H9 (cell line): ENCODE data around the gene MRPL34. TPM values are rescaled to one million over a fixed set of nuclear protein-coding genes. Genes with fewer than 3 reads are reported as not detected.

ENCODE experiments used
- DNase-seq: peaks from one replicate; pipeline ENCODE4 v3.0.0-alpha.2; 2017
- H2AFZ ChIP-seq: one replicate; pipeline ENCODE4 v1.6.1; 2013; ENCODE audit warnings: mild to moderate bottlenecking, low read length, control low read depth, moderate library complexity
- H2AK5ac ChIP-seq: 2 replicates; pipeline ENCODE4 v1.6.1; 2013; ENCODE audit warnings: low read length, control low read depth, mixed read lengths; ENCODE audit not compliant: insufficient read length
- H2BK120ac ChIP-seq: one replicate; pipeline ENCODE4 v1.6.1; 2013; ENCODE audit warnings: low read depth, mild to moderate bottlenecking, low read length, control low read depth, inconsistent platforms; ENCODE audit not compliant: poor library complexity, severe bottlenecking
- H2BK12ac ChIP-seq: 2 replicates; pipeline ENCODE4 v1.6.1; 2013; ENCODE audit warnings: low read length, control low read depth, mixed read lengths, low read depth; ENCODE audit not compliant: insufficient read length
- H2BK15ac ChIP-seq: 2 replicates; pipeline ENCODE4 v1.6.1; 2013; ENCODE audit warnings: low read depth, low read length, control low read depth
- H2BK20ac ChIP-seq: one replicate; pipeline ENCODE4 v1.6.1; 2013; ENCODE audit warnings: low read depth, mild to moderate bottlenecking, low read length, control low read depth, inconsistent platforms; ENCODE audit not compliant: poor library complexity, severe bottlenecking
- H2BK5ac ChIP-seq: 2 replicates; pipeline ENCODE4 v1.6.1; 2013; ENCODE audit warnings: low read length, control low read depth, mixed read lengths; ENCODE audit not compliant: insufficient read length
- H3K14ac ChIP-seq: 2 replicates; pipeline ENCODE4 v1.6.1; 2013; ENCODE audit warnings: low read length, control low read depth; ENCODE audit not compliant: insufficient read depth
- H3K18ac ChIP-seq: 2 replicates; pipeline ENCODE4 v1.6.1; 2013; ENCODE audit warnings: low read depth, mild to moderate bottlenecking, mixed read lengths, low read length, control low read depth; ENCODE audit not compliant: insufficient read length
- H3K23ac ChIP-seq: 2 replicates; pipeline ENCODE4 v1.6.1; 2013; ENCODE audit warnings: low read length, control low read depth, mixed read lengths, low read depth; ENCODE audit not compliant: insufficient read length
- H3K23me2 ChIP-seq: 2 replicates; pipeline ENCODE4 v1.6.1; 2013; ENCODE audit warnings: low read depth, mild to moderate bottlenecking, mixed read lengths, low read length, control low read depth; ENCODE audit not compliant: insufficient read length, poor library complexity, severe bottlenecking
- H3K27ac ChIP-seq: 2 replicates; pipeline ENCODE4 v1.5.1; 2013; ENCODE audit warnings: low read length, control low read depth, mixed read lengths, low read depth; ENCODE audit not compliant: insufficient read length
- H3K27me3 ChIP-seq: 2 replicates; pipeline ENCODE4 v1.6.1; 2013; ENCODE audit warnings: low read length, control low read depth, inconsistent platforms; ENCODE audit not compliant: insufficient read depth
- H3K4ac ChIP-seq: 2 replicates; pipeline ENCODE4 v1.6.1; 2013; ENCODE audit warnings: low read depth, mild to moderate bottlenecking, control low read depth, inconsistent platforms, low read length, moderate library complexity
- H3K4me1 ChIP-seq: 2 replicates; pipeline ENCODE4 v1.6.1; 2013; ENCODE audit warnings: low read length, control low read depth, inconsistent platforms; ENCODE audit not compliant: insufficient read depth
- H3K4me2 ChIP-seq: 2 replicates; pipeline ENCODE4 v1.6.1; 2013; ENCODE audit warnings: low read length, control low read depth, mixed read lengths; ENCODE audit not compliant: insufficient read length, insufficient read depth
- H3K56ac ChIP-seq: 2 replicates; pipeline ENCODE4 v1.6.1; 2013; ENCODE audit warnings: low read depth, mild to moderate bottlenecking, mixed read lengths, low read length, control low read depth; ENCODE audit not compliant: insufficient read length
- H3K79me1 ChIP-seq: 2 replicates; pipeline ENCODE4 v1.6.1; 2013; ENCODE audit warnings: low read depth, mild to moderate bottlenecking, moderate library complexity, low read length, control low read depth, inconsistent platforms; ENCODE audit not compliant: insufficient read depth, poor library complexity, severe bottlenecking
- H3K79me2 ChIP-seq: 2 replicates; pipeline ENCODE4 v1.6.1; 2013; ENCODE audit warnings: low read length, control low read depth, inconsistent platforms; ENCODE audit not compliant: insufficient read depth
- H3K9ac ChIP-seq: 2 replicates; pipeline ENCODE4 v1.6.1; 2013; ENCODE audit warnings: low read length, control low read depth, mixed read lengths; ENCODE audit not compliant: insufficient read length; ENCODE audit errors: extremely low read depth
- H3K9me3 ChIP-seq: one replicate; pipeline ENCODE4 v1.6.1; 2013; ENCODE audit warnings: low read depth, low read length, inconsistent platforms; ENCODE audit not compliant: control insufficient read depth
- H3T11ph ChIP-seq: one replicate; pipeline ENCODE4 v1.6.1; 2013; ENCODE audit warnings: mild to moderate bottlenecking, low read length, control low read depth, inconsistent platforms
- H4K20me1 ChIP-seq: one replicate; pipeline ENCODE4 v1.6.1; 2013; ENCODE audit not compliant: control insufficient read depth, insufficient read length, insufficient read depth
- H4K5ac ChIP-seq: 2 replicates; pipeline ENCODE4 v1.6.1; 2013; ENCODE audit warnings: low read depth, mild to moderate bottlenecking, mixed read lengths, low read length, control low read depth; ENCODE audit not compliant: insufficient read length
- H4K8ac ChIP-seq: replicated peaks from 2 replicates; pipeline ENCODE4 v1.6.1; 2013; ENCODE audit warnings: low read length, control low read depth, mixed read lengths, low read depth; ENCODE audit not compliant: insufficient read length
- H4K91ac ChIP-seq: 2 replicates; pipeline ENCODE4 v1.6.1; 2013; ENCODE audit warnings: low read depth, mild to moderate bottlenecking, moderate library complexity, mixed read lengths, low read length, control low read depth; ENCODE audit not compliant: insufficient read length
- H3K27ac Mint-ChIP-seq, 3 experiments: 2 replicates in 2 of 3; 3 replicates in 1 of 3; pipeline ENCODE4 v1.8.0; 2020 to 2021; ENCODE audit warnings: mixed read lengths in 3 of 3, mild to moderate bottlenecking in 1 of 3, moderate library complexity in 1 of 3
- H3K27me3 Mint-ChIP-seq: 2 replicates; pipeline ENCODE4 v1.8.0; 2021; ENCODE audit warnings: low read depth, mild to moderate bottlenecking, moderate library complexity, mixed read lengths
- H3K36me3 Mint-ChIP-seq, 3 experiments: 2 replicates in 2 of 3; 3 replicates in 1 of 3; pipeline ENCODE4 v1.8.0; 2020 to 2021; ENCODE audit warnings: low read depth in 3 of 3, mixed read lengths in 3 of 3; ENCODE audit not compliant: insufficient read depth in 1 of 3
- H3K4me1 Mint-ChIP-seq, 2 experiments: 2 replicates each; pipeline ENCODE4 v1.8.0; 2020; ENCODE audit warnings: mixed read lengths in 2 of 2
- H3K4me3 Mint-ChIP-seq, 2 experiments: 2 replicates in 1 of 2; 3 replicates in 1 of 2; pipeline ENCODE4 v1.8.0; 2020 to 2021; ENCODE audit warnings: mild to moderate bottlenecking in 2 of 2, mixed read lengths in 2 of 2, moderate library complexity in 1 of 2
- H3K9me3 Mint-ChIP-seq, 2 experiments: 2 replicates in 1 of 2; 3 replicates in 1 of 2; pipeline ENCODE4 v1.8.0; 2020; ENCODE audit warnings: mild to moderate bottlenecking in 2 of 2, mixed read lengths in 2 of 2, moderate library complexity in 1 of 2
- WGBS: extraction: QIAGEN DNeasy Blood & Tissue Kit; methylation state at CpG from one replicate; pipeline ENCODE4 v1.1.7; 2013; ENCODE audit warnings: missing lambda C conversion rate, low lambda C conversion rate, mixed read lengths; ENCODE audit not compliant: insufficient read length; ENCODE audit errors: extremely low coverage; 5-methylcytosine and 5-hydroxymethylcytosine counted together
- total RNA-seq: library from RNA; stranded (reverse); gene quantifications from 2 replicates; pipeline ENCODE4 v1.2.1, GENCODE V29; 2021
- TF ChIP-seq, protein P1 (sequence below): fragments of 200-600 bp; sonication (generic); conservative IDR thresholded peaks from 3 replicates; pipeline ENCODE4 v1.8.0; 2021; ENCODE audit warnings: antibody characterized with exemption, mild to moderate bottlenecking

Gene MRPL34
- total RNA-seq, 1 experiment from 2014 or later, result 84.6 TPM

DNA sequence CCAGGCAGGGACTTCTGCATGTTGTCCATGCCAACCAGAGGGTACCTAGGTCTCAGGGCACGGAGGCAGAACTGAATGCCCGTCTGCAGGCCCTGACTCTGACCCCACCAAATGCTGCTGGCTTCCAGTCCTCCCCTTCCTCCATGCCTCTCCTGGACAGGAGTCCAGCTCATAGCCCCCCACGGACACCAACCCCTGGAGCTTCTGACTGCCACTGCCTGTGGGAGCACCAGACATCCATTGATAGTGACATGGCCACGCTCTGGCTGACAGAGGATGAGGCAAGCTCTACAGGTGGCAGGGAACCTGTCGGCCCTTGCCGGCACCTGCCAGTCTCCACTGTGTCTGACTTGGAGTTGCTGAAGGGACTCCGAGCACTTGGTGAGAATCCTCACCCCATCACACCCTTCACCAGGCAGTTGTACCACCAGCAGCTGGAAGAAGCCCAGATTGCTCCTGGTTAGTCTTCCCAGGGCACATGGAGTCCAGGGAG lies 22.1 kb upstream of the MRPL34 start:
- H3T11ph ChIP-seq, result no peak overlapping the region
- no peak overlapping the region for H3K4me2 ChIP-seq
- no peak overlapping the region for H2AFZ ChIP-seq
- H2AK5ac ChIP-seq, result no peak overlapping the region
- no peaks in the 10 kb centered on the region for H3K9me3 ChIP-seq
- H3K27me3 ChIP-seq, result no peaks in the 10 kb centered on the region; the same call in 1 of the 2 replicates
- H3K79me1 ChIP-seq, result no peaks in the 10 kb centered on the region
- WGBS, result no CpG with 5 or more reads among the region's 7 CpGs
- H3K27ac Mint-ChIP-seq, result no peak overlapping the region
- H3K36me3 Mint-ChIP-seq, result peaks cover 25 to 31% (median 26%) of the 10 kb centered on the region in 3 experiments
- no peaks in the 10 kb centered on the region for H3K4me1 ChIP-seq
- no peak overlapping the region for H2BK5ac ChIP-seq
- no peak overlapping the region for H4K91ac ChIP-seq
- no peak overlapping the region for H3K27ac ChIP-seq
- TF ChIP-seq, protein P1, sequence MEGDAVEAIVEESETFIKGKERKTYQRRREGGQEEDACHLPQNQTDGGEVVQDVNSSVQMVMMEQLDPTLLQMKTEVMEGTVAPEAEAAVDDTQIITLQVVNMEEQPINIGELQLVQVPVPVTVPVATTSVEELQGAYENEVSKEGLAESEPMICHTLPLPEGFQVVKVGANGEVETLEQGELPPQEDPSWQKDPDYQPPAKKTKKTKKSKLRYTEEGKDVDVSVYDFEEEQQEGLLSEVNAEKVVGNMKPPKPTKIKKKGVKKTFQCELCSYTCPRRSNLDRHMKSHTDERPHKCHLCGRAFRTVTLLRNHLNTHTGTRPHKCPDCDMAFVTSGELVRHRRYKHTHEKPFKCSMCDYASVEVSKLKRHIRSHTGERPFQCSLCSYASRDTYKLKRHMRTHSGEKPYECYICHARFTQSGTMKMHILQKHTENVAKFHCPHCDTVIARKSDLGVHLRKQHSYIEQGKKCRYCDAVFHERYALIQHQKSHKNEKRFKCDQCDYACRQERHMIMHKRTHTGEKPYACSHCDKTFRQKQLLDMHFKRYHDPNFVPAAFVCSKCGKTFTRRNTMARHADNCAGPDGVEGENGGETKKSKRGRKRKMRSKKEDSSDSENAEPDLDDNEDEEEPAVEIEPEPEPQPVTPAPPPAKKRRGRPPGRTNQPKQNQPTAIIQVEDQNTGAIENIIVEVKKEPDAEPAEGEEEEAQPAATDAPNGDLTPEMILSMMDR, result no peak
- peaks cover 5% of the 10 kb centered on the region for H3K23me2 ChIP-seq
- H2BK120ac ChIP-seq, result no peak overlapping the region
- H4K5ac ChIP-seq, result no peak overlapping the region
- H3K9me3 Mint-ChIP-seq, result no peaks in the 10 kb centered on the region; a peak in 1 of 5 replicates
- no peak overlapping the region for H3K18ac ChIP-seq
- H2BK20ac ChIP-seq, result no peak overlapping the region
- no peak for DNase-seq
- H3K4me3 Mint-ChIP-seq, result peak overlapping the region in 1 of 2 experiments; percentile 63; a peak in 1 of 5 replicates
- H3K27me3 Mint-ChIP-seq, result peaks cover 7% of the 10 kb centered on the region
- H2BK12ac ChIP-seq, result no peak overlapping the region
- H3K14ac ChIP-seq, result no peak overlapping the region
- H2BK15ac ChIP-seq, result no peak overlapping the region
- H3K79me2 ChIP-seq, result no peaks in the 10 kb centered on the region
- peaks cover 4 to 5% of the 10 kb centered on the region in 2 experiments; a peak in 2 of 4 replicates for H3K4me1 Mint-ChIP-seq
- no peak overlapping the region for H3K4ac ChIP-seq
- no peak overlapping the region for H4K8ac ChIP-seq
- no peak overlapping the region for H3K56ac ChIP-seq
- peaks cover 4% of the 10 kb centered on the region for H4K20me1 ChIP-seq
- H3K23ac ChIP-seq, result no peak overlapping the region
- H3K9ac ChIP-seq, result no peak overlapping the region
